RWPE2 (cell line): ENCODE results near the gene KLC3.

Source experiments
- ATAC-seq: fragments of 200-7000 bp; cut with Tn5 transposase; 3 replicates; pipeline ENCODE4 v1.9.1; 2021; ENCODE audit warnings: low read depth
- DNase-seq: peaks from one replicate; pipeline ENCODE4 v3.0.0-alpha.2; 2020; ENCODE audit warnings: low spot score
- H3K27ac ChIP-seq: fragments of 450-650 bp; 2 replicates; pipeline ENCODE4 v1.5.1; 2017; ENCODE audit warnings: mild to moderate bottlenecking; ENCODE audit not compliant: poor library complexity, severe bottlenecking
- H3K27me3 ChIP-seq: fragments of 250-450 bp; sonication (Bioruptor Pico); 2 replicates; pipeline ENCODE4 v1.5.1; 2021; ENCODE audit warnings: mild to moderate bottlenecking, moderate library complexity; ENCODE audit not compliant: insufficient read depth, poor library complexity, severe bottlenecking
- H3K36me3 ChIP-seq: fragments of 250-450 bp; sonication (Bioruptor Pico); 2 replicates; pipeline ENCODE4 v1.5.1; 2020; ENCODE audit warnings: low read depth, mild to moderate bottlenecking, moderate library complexity
- H3K4me1 ChIP-seq: fragments of 250-450 bp; sonication (Bioruptor Pico); 2 replicates; pipeline ENCODE4 v1.5.1; 2021; ENCODE audit warnings: mild to moderate bottlenecking, moderate library complexity; ENCODE audit not compliant: insufficient read depth, poor library complexity, severe bottlenecking
- H3K4me3 ChIP-seq: fragments of 250-450 bp; sonication (Bioruptor Pico); 2 replicates; pipeline ENCODE4 v1.5.1; 2021; ENCODE audit warnings: mild to moderate bottlenecking, moderate library complexity; ENCODE audit not compliant: severe bottlenecking
- H3K9me3 ChIP-seq: fragments of 250-450 bp; sonication (Bioruptor Pico); 2 replicates; pipeline ENCODE4 v1.5.1; 2021; ENCODE audit warnings: mild to moderate bottlenecking, moderate library complexity; ENCODE audit not compliant: severe bottlenecking
- TF ChIP-seq, protein P1 (sequence below): fragments of 450-650 bp; IDR thresholded peaks from one replicate; pipeline ENCODE4 v1.5.1; 2017; ENCODE audit warnings: mild to moderate bottlenecking, moderate library complexity; ENCODE audit not compliant: poor library complexity, severe bottlenecking

Gene KLC3

DNA sequence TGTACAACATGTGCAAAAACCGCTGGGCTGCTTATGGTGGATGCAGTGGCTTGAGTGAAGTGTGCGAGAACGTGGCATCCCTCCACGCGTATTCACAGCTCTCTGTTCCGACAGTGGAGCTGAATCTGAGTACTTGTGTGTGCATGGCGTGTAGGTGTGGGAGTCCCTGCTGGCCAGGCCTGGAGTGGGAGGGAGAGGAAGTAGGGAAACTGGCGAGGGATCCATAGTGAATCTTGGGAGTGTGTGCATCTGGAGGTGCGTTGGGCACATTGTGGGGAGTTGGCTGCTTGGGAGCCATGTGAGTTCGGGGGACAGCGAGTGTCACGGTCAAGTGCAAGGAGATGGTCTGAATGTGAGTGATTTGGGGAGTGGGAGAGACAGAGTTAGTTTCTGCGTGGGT, 2.4 kb downstream of the KLC3 start:
- TF ChIP-seq, protein P1, sequence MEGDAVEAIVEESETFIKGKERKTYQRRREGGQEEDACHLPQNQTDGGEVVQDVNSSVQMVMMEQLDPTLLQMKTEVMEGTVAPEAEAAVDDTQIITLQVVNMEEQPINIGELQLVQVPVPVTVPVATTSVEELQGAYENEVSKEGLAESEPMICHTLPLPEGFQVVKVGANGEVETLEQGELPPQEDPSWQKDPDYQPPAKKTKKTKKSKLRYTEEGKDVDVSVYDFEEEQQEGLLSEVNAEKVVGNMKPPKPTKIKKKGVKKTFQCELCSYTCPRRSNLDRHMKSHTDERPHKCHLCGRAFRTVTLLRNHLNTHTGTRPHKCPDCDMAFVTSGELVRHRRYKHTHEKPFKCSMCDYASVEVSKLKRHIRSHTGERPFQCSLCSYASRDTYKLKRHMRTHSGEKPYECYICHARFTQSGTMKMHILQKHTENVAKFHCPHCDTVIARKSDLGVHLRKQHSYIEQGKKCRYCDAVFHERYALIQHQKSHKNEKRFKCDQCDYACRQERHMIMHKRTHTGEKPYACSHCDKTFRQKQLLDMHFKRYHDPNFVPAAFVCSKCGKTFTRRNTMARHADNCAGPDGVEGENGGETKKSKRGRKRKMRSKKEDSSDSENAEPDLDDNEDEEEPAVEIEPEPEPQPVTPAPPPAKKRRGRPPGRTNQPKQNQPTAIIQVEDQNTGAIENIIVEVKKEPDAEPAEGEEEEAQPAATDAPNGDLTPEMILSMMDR, result no peak
- ATAC-seq, result no peak

DNA sequence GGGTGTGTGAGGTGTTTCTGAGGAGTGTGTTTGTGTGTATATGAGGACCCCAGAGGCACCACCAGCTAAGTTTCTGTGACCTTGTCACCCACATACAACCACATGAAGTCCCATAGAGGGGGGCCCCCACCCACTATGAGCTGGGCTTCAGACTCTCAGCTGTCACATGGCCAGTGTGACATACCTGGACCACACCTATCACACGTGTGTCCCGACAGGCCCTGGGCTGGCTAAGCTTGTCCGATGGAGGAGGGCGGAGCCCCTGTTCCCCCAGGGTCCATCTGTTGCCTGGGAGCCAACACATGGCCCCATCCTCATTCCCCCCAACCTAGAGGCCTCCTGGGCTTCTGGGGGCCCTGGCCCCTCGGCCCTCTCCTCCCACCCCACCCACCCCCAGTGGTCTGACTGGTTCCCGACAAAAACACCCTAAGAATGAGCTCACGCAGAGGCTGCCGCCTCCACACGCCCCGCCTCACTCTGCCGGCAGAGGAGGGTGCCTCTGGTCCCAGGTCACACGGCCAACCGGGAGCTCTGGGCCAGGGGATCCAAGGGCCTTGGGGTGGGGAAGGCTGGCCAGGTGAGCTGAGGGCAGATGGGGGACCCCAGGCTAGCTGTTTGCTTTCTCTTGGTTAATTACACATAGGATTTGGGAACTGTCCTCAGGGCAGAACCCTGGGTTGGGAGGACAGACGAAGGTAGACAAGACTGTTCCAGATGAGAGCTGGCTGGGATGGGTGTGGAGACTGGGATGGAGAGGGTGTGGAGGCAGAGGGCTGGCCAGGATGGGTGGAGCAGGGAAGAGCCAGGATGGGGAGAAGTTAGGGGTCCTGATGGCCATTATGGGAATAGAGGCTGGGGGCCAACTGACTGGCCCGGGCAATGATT, 4.3 kb downstream of the KLC3 start:
- Histone ChIP-seq H3K4me3 (no peak overlapping the region), H3K27me3 (no peaks in the 10 kb centered on the region), H3K36me3 (peaks cover 10% of the 10 kb centered on the region), H3K9me3 (no peaks in the 10 kb centered on the region), H3K27ac (peak overlapping the region; percentile 33), H3K4me1 (peaks cover 7% of the 10 kb centered on the region)
- DNase-seq (no peak), ATAC-seq (peak; percentile 43)
- TF ChIP-seq, protein P1, result no peak

More for the DNA sequence above, 2.4 kb downstream of the KLC3 start:
- H3K36me3 ChIP-seq, result no peaks in the 10 kb centered on the region
- no peaks in the 10 kb centered on the region for H3K27me3 ChIP-seq
- no peak overlapping the region for H3K4me3 ChIP-seq
- H3K9me3 ChIP-seq, result no peaks in the 10 kb centered on the region
- no peak overlapping the region for H3K27ac ChIP-seq
- DNase-seq, result no peak
- H3K4me1 ChIP-seq, result peaks cover 7% of the 10 kb centered on the region

DNA sequence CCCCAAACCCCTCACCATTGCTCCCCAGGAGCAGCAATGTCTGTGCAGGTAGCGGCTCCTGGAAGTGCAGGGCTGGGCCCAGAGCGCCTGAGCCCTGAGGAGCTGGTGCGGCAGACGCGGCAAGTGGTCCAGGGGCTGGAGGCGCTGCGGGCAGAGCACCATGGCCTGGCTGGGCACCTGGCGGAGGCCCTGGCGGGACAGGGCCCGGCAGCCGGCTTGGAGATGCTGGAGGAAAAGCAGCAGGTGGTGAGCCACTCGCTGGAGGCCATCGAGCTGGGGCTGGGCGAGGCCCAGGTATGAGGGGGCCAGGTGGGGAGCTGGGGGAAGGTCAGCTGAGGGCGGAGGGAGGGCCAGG, 4.9 kb downstream of the KLC3 start:
- Histone ChIP-seq H3K9me3 (no peaks in the 10 kb centered on the region), H3K27me3 (no peaks in the 10 kb centered on the region), H3K27ac (peak overlapping the region; percentile 33), H3K36me3 (peaks cover 15% of the 10 kb centered on the region), H3K4me3 (no peak overlapping the region), H3K4me1 (peaks cover 7% of the 10 kb centered on the region)
- ATAC-seq (no peak), DNase-seq (no peak)
- TF ChIP-seq, protein P1, result no peak

DNA sequence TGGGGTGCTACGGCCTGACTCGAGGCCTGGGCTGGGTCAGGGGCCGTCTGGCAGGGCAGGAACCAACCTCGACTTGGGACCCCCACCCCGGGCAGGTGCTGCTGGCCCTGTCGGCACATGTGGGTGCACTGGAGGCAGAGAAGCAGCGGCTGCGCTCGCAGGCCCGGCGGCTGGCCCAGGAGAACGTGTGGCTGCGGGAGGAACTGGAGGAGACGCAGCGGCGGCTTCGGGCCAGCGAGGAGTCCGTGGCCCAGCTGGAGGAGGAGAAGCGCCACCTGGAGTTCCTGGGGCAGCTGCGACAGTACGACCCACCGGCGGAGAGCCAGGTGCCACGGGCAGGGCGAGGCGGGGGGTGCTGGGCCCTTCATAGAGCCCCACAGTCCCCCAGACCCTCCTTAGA, 5.9 kb downstream of the KLC3 start:
- TF ChIP-seq, protein P1, result no peak
- H3K4me1 ChIP-seq, result peaks cover 7% of the 10 kb centered on the region
- no peaks in the 10 kb centered on the region for H3K9me3 ChIP-seq
- no peak overlapping the region for H3K27ac ChIP-seq
- no peaks in the 10 kb centered on the region for H3K27me3 ChIP-seq
- DNase-seq (no peak), ATAC-seq (no peak)
- no peak overlapping the region for H3K4me3 ChIP-seq
- peaks cover 24% of the 10 kb centered on the region for H3K36me3 ChIP-seq
